OCI-LY1 (cell line): ENCODE data around the gene MAST4.

ENCODE experiments used
- CTCF ChIP-seq: fragments of 200-600 bp; sonication (generic), shearing (Covaris generic); IDR thresholded peaks from 2 replicates; pipeline ENCODE4 v1.5.1; 2017; ENCODE audit warnings: mild to moderate bottlenecking, antibody characterized with exemption, low read length, moderate library complexity, mixed read lengths
- EZH2 ChIP-seq: fragments of 200-600 bp; sonication (generic), shearing (Covaris generic); IDR thresholded peaks from 2 replicates; pipeline ENCODE4 v1.8.0; 2017; ENCODE audit warnings: borderline replicate concordance, mixed run types, mild to moderate bottlenecking, antibody characterized with exemption, low read length, moderate library complexity, mixed read lengths

- TF ChIP-seq CTCF (no peak), EZH2 (no peak)
Measured at GRCh38 chr5:66884564-66885243, 288.5 kb downstream of the MAST4 start.
